Naive B cell (primary cell): ENCODE results near the gene MS4A7. TPM values are rescaled to one million over a fixed set of nuclear protein-coding genes. Genes with fewer than 3 reads are reported as not detected.

Experiments
- ATAC-seq, 2 donors: fragments of 150-1000 bp; cut with Tn5 transposase; 2 replicates each; pipeline ENCODE4 v1.10.0; 2021; ENCODE audit warnings: low read depth in 2 of 2, mild to moderate bottlenecking in 2 of 2, moderate library complexity in 2 of 2
- DNase-seq: peaks from one replicate; pipeline ENCODE4 v3.0.0; 2022
- H3K27ac Mint-ChIP-seq, 6 donors: one replicate each; pipeline ENCODE4 v1.8.0; 2020 to 2022; ENCODE audit warnings: mild to moderate bottlenecking in 6 of 6, mixed read lengths in 6 of 6, moderate library complexity in 5 of 6, inconsistent platforms in 2 of 6
- H3K27me3 Mint-ChIP-seq, 3 donors: one replicate each; pipeline ENCODE4 v1.8.0; 2021 to 2022; ENCODE audit warnings: mixed read lengths in 3 of 3, mild to moderate bottlenecking in 1 of 3
- H3K36me3 Mint-ChIP-seq, 2 donors: one replicate each; pipeline ENCODE4 v1.8.0; 2020 to 2022; ENCODE audit warnings: mixed read lengths in 2 of 2, inconsistent platforms in 1 of 2, mild to moderate bottlenecking in 1 of 2
- H3K4me1 Mint-ChIP-seq, 3 donors: one replicate each; pipeline ENCODE4 v1.8.0; 2020 to 2022; ENCODE audit warnings: mixed read lengths in 3 of 3, inconsistent platforms in 1 of 3, mild to moderate bottlenecking in 1 of 3, moderate library complexity in 1 of 3
- H3K4me3 Mint-ChIP-seq, 8 donors: one replicate each; pipeline ENCODE4 v1.8.0; 2020 to 2022; ENCODE audit warnings: mild to moderate bottlenecking in 8 of 8, mixed read lengths in 8 of 8, moderate library complexity in 8 of 8, inconsistent platforms in 2 of 8
- H3K9me3 Mint-ChIP-seq, 7 donors: one replicate each; pipeline ENCODE4 v1.8.0; 2020 to 2022; ENCODE audit warnings: mixed read lengths in 7 of 7, mild to moderate bottlenecking in 5 of 7, inconsistent platforms in 2 of 7, moderate library complexity in 1 of 7
- polyA plus RNA-seq, 6 donors: library from polyadenylated mRNA; unstranded; fragments of 300-500 nt; fragmentation: Illumina TruSeq; gene quantifications; one replicate each; pipeline ENCODE4 v1.2.3, GENCODE V29; 2021; ENCODE audit warnings: low read depth in 6 of 6

MS4A7 gene
- polyA plus RNA-seq: 10 to 100 TPM; 24.5 to 47.8 (median 30.0) TPM

GRCh38 chr11:60378354-60378753 is at the start of gene MS4A7:
TSS of gene MS4A7 (plus strand) at chr11:60378532. CDS start at chr11:60383142, 4,610 bp downstream.
- Mint-ChIP-seq H3K27ac (peak within 1 kb of the TSS; percentile 99 to 100 (median 99)), H3K36me3 (peaks cover 9 to 30% of the 10 kb centered on the region in 2 donors)
- peak; percentile 82 to 86 for ATAC-seq

GRCh38 chr11:60332846-60333245 is 45.5 kb upstream of the MS4A7 start:
- Mint-ChIP-seq H3K4me3 (no peak overlapping the region), H3K36me3 (no peaks in the 10 kb centered on the region), H3K27me3 (no peaks in the 10 kb centered on the region), H3K27ac (peak overlapping the region in 1 of 6 donors; percentile 50), H3K4me1 (peaks cover 9 to 15% (median 11%) of the 10 kb centered on the region in 3 donors), H3K9me3 (peaks cover 0 to 14% (median 4%) of the 10 kb centered on the region in 7 donors)
- ATAC-seq: no peak
- no peak for DNase-seq

More at GRCh38 chr11:60378354-60378753, at the start of gene MS4A7:
- H3K9me3 Mint-ChIP-seq: peaks cover 0 to 5% (median 0%) of the 10 kb centered on the region in 7 donors
- peak within 1 kb of the TSS; percentile 68 to 95 (median 88) for H3K4me3 Mint-ChIP-seq
- peaks cover 66 to 89% (median 86%) of the 10 kb centered on the region in 3 donors for H3K4me1 Mint-ChIP-seq
- peak; percentile 82 for DNase-seq
- no peaks in the 10 kb centered on the region for H3K27me3 Mint-ChIP-seq

DNA sequence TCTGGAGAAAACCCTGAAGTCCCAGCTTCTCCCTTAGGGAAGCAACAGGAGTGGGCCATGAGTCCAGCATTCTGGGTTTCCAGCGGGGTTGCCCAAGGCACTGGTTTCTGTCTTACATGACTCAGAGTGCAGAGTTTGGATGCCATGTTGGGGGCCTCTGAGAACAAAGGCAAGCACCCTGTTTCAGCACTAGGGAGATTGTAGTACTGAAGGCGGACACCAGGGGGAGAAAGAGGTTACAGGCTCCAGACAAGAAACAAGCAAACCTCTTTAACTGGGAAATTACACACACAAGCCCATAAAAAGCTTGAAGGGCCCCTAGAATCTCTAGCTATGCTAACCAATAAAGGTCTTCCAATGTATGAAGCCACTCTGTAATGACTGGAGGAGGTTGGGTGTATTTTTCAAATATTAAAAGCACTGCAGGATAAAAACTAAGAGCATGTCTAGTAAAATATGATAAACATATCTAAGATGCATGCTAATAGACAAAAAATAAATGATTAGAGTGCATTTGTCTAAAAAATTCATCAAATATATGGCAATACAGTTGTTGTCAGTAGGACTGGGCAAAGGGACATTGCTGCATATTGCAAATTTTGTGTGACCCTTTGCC is 44.2 kb upstream of the MS4A7 start:
- H3K36me3 Mint-ChIP-seq: no peaks in the 10 kb centered on the region
- H3K27ac Mint-ChIP-seq: no peak overlapping the region
- H3K27me3 Mint-ChIP-seq: no peaks in the 10 kb centered on the region
- peak; percentile 75 to 83 for ATAC-seq
- DNase-seq: peak; percentile 73
- H3K4me3 Mint-ChIP-seq: no peak overlapping the region
- peaks cover 0 to 12% (median 4%) of the 10 kb centered on the region in 7 donors for H3K9me3 Mint-ChIP-seq
- H3K4me1 Mint-ChIP-seq: peaks cover 9 to 15% (median 13%) of the 10 kb centered on the region in 3 donors

GRCh38 chr11:60336767-60337391 is 41.5 kb upstream of the MS4A7 start:
- Mint-ChIP-seq H3K9me3 (no peaks in the 10 kb centered on the region), H3K27me3 (no peaks in the 10 kb centered on the region), H3K4me1 (peaks cover 9 to 15% (median 13%) of the 10 kb centered on the region in 3 donors), H3K4me3 (no peak overlapping the region), H3K27ac (peak overlapping the region in 4 of 6 donors; percentile 19 to 77 (median 24)), H3K36me3 (no peaks in the 10 kb centered on the region)
- ATAC-seq (peak; percentile 42 to 62), DNase-seq (peak; percentile 11)

DNA sequence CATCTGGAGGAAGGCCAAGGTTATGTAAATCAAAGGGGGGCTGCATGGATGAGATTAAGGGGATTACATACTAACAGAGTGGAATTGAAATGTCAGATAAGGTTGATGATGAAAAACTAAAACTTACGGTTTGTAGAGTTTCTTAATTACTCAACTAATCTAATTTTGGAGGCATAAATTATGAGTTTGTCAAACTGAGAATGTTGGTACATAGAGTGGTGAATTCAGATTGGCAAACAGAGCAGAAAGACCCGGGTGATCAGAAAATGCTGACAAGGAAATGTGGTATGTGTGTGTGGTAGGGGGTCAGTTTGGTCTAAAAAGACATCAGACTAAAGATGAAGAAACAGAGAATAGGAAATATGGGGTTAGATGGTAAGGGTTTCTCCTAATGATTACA is 40.3 kb upstream of the MS4A7 start:
- H3K36me3 Mint-ChIP-seq: no peaks in the 10 kb centered on the region
- H3K9me3 Mint-ChIP-seq: no peaks in the 10 kb centered on the region
- peak overlapping the region in 2 of 6 donors; percentile 8 to 27 for H3K27ac Mint-ChIP-seq
- H3K4me3 Mint-ChIP-seq: no peak overlapping the region
- DNase-seq: no peak
- no peaks in the 10 kb centered on the region for H3K27me3 Mint-ChIP-seq
- H3K4me1 Mint-ChIP-seq: peaks cover 9 to 15% (median 13%) of the 10 kb centered on the region in 3 donors
- ATAC-seq: no peak

DNA sequence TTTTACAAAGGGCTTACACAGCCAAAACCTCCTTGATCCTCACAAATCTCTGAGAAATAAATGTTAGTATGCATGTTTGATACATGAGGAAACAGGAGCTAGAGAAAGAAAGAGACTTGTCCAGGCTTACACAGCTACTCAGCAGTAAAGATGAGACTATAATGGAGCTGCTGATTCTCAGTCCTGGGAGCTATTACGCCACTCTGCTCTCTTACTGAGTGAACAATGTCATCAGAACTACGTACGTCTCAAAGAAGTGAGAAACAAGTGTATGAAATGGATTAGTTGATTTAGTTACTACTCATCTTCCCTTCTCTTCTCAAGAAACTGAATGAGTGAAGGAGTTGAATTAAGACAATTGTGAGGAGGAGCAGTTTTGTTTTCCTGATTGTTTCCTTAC is 39.0 kb upstream of the MS4A7 start:
- no peaks in the 10 kb centered on the region for H3K27me3 Mint-ChIP-seq
- peaks cover 9 to 16% (median 15%) of the 10 kb centered on the region in 3 donors for H3K4me1 Mint-ChIP-seq
- H3K4me3 Mint-ChIP-seq: peak overlapping the region in 1 of 8 donors; percentile 31
- DNase-seq: no peak
- ATAC-seq: no peak
- no peaks in the 10 kb centered on the region for H3K36me3 Mint-ChIP-seq
- H3K27ac Mint-ChIP-seq: no peak overlapping the region
- no peaks in the 10 kb centered on the region for H3K9me3 Mint-ChIP-seq

- peak in 1 of 2 donors; percentile 65 for ATAC-seq
- DNase-seq: peak; percentile 43
- peak overlapping the region in 1 of 6 donors; percentile 78 for H3K27ac Mint-ChIP-seq
Measured at GRCh38 chr11:60343094-60343704, 35.1 kb upstream of the MS4A7 start.

DNA sequence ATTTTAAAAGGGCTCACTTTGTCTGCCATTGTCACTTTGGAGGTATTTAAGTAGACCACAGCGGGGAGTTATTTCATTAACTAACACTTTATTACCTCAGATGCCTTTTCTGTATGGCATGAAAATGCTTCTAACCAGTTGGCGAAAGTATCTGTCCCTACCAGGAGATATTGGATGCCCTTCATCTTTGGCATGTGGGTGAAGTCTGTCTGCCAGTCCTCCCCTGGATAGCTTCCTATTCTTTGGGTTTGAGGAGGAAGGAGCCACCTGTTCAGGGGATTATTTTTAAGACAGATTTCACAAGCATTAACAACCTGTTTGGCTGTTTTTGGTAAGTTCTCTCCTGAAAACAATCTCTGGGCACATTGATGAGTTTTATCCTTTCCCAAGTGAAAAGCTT is 34.2 kb upstream of the MS4A7 start:
- DNase-seq: no peak
- H3K4me1 Mint-ChIP-seq: peaks cover 26 to 39% (median 28%) of the 10 kb centered on the region in 3 donors
- ATAC-seq: no peak
- no peaks in the 10 kb centered on the region for H3K36me3 Mint-ChIP-seq
- H3K27ac Mint-ChIP-seq: no peak overlapping the region
- no peak overlapping the region for H3K4me3 Mint-ChIP-seq
- H3K27me3 Mint-ChIP-seq: no peaks in the 10 kb centered on the region
- no peaks in the 10 kb centered on the region for H3K9me3 Mint-ChIP-seq

More at GRCh38 chr11:60343094-60343704, 35.1 kb upstream of the MS4A7 start:
- no peaks in the 10 kb centered on the region for H3K27me3 Mint-ChIP-seq
- peaks cover 22 to 32% (median 24%) of the 10 kb centered on the region in 3 donors for H3K4me1 Mint-ChIP-seq
- no peaks in the 10 kb centered on the region for H3K9me3 Mint-ChIP-seq
- H3K36me3 Mint-ChIP-seq: no peaks in the 10 kb centered on the region
- H3K4me3 Mint-ChIP-seq: no peak overlapping the region

DNA sequence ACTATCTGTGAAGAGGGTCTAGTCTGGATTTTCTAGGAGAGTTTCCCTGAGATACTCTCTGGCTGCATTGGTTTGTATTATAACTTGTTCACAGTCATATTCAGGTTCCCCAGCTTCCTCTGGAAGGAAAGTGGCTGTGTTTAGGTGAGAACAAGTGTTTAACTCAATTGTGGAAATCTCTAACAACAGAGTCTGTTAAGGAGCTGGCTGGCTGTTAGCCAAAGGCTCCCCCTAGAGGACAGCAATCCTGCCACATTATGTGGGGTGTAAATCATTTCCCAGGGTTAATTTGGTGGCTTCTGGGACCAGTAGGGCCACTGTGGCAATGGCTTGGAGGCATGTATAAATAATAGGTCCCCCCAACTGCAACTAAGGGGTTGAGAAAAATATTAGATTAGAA is 32.8 kb upstream of the MS4A7 start:
- Mint-ChIP-seq H3K36me3 (no peaks in the 10 kb centered on the region), H3K27me3 (no peaks in the 10 kb centered on the region), H3K9me3 (no peaks in the 10 kb centered on the region), H3K4me1 (peaks cover 28 to 50% (median 31%) of the 10 kb centered on the region in 3 donors), H3K4me3 (no peak overlapping the region), H3K27ac (peak overlapping the region in 3 of 6 donors; percentile 16 to 65 (median 51))
- no peak for DNase-seq
- peak; percentile 53 to 58 for ATAC-seq

GRCh38 chr11:60347084-60347797 is 31.1 kb upstream of the MS4A7 start:
- no peaks in the 10 kb centered on the region for H3K36me3 Mint-ChIP-seq
- no peaks in the 10 kb centered on the region for H3K27me3 Mint-ChIP-seq
- DNase-seq: no peak
- ATAC-seq: peak; percentile 57 to 59
- peak overlapping the region in 4 of 6 donors; percentile 5 to 92 (median 61) for H3K27ac Mint-ChIP-seq
- peaks cover 28 to 50% (median 31%) of the 10 kb centered on the region in 3 donors for H3K4me1 Mint-ChIP-seq
- H3K4me3 Mint-ChIP-seq: peak overlapping the region in 1 of 8 donors; percentile 46
- no peaks in the 10 kb centered on the region for H3K9me3 Mint-ChIP-seq

DNA sequence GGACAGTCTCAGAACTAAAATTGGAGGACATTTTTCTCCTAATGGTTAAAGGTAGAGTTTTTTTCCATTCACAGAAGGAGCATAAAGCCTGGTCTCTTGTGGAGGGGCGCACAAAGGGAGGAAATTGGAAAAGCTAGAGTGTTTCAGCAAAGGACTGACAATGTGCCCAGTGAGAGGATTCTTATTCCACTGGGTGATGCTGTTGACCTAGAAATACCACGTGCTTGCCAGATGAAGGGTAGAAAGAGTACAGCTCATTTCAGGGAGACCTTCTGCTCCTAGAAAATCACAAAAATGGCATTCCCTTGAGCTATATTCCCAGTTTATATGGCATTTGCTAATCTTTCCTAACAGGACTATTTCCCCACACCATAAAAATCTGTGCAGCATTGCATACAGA is 30.2 kb upstream of the MS4A7 start:
- DNase-seq (no peak), ATAC-seq (peak; percentile 67 to 72)
- peaks cover 28 to 50% (median 31%) of the 10 kb centered on the region in 3 donors for H3K4me1 Mint-ChIP-seq
- H3K27me3 Mint-ChIP-seq: no peaks in the 10 kb centered on the region
- H3K4me3 Mint-ChIP-seq: no peak overlapping the region
- H3K36me3 Mint-ChIP-seq: no peaks in the 10 kb centered on the region
- peak overlapping the region in 2 of 6 donors; percentile 29 to 48 for H3K27ac Mint-ChIP-seq
- H3K9me3 Mint-ChIP-seq: no peaks in the 10 kb centered on the region

GRCh38 chr11:60349990-60350389 is 28.3 kb upstream of the MS4A7 start:
- DNase-seq (no peak), ATAC-seq (no peak)
- no peak overlapping the region for H3K4me3 Mint-ChIP-seq
- peaks cover 28 to 48% (median 28%) of the 10 kb centered on the region in 3 donors for H3K4me1 Mint-ChIP-seq
- peaks cover 5 to 17% (median 14%) of the 10 kb centered on the region in 7 donors for H3K9me3 Mint-ChIP-seq
- peaks cover 10 to 18% of the 10 kb centered on the region in 2 donors for H3K36me3 Mint-ChIP-seq
- no peaks in the 10 kb centered on the region for H3K27me3 Mint-ChIP-seq
- no peak overlapping the region for H3K27ac Mint-ChIP-seq

GRCh38 chr11:60357771-60358170 is 20.6 kb upstream of the MS4A7 start:
- peak; percentile 77 for DNase-seq
- peaks cover 10 to 25% of the 10 kb centered on the region in 2 donors for H3K36me3 Mint-ChIP-seq
- no peaks in the 10 kb centered on the region for H3K27me3 Mint-ChIP-seq
- H3K4me3 Mint-ChIP-seq: peak overlapping the region in 7 of 8 donors; percentile 1 to 59 (median 37)
- peaks cover 22 to 53% (median 30%) of the 10 kb centered on the region in 3 donors for H3K4me1 Mint-ChIP-seq
- H3K27ac Mint-ChIP-seq: peak overlapping the region; percentile 12 to 85 (median 66)
- peaks cover 5 to 39% (median 31%) of the 10 kb centered on the region in 7 donors for H3K9me3 Mint-ChIP-seq
- peak; percentile 92 to 93 for ATAC-seq
